Activated T-cell treated with anti-CD3 and anti-CD28 coated beads for 1 hour (primary cell): Measurements from ENCODE around the gene CPTP.
A peak's percentile ranks its signal among the peaks of the same experiment; 100 is the strongest.

ENCODE experiments used
- DNase-seq: peaks from one replicate; pipeline ENCODE4 v3.0.0-alpha.2; 2020; ENCODE audit warnings: low read depth

CPTP gene

GRCh38 chr1:1292442-1292779 is 32.2 kb upstream of the CPTP start:
- no peak for DNase-seq

- no peak for DNase-seq
Measured at GRCh38 chr1:1292851-1293250, 31.8 kb upstream of the CPTP start.

GRCh38 chr1:1293263-1294249 is 31.0 kb upstream of the CPTP start:
- no peak for DNase-seq

GRCh38 chr1:1294250-1294890 is 30.2 kb upstream of the CPTP start:
- DNase-seq, result no peak

GRCh38 chr1:1295154-1295923 is 29.3 kb upstream of the CPTP start:
- DNase-seq, result no peak

- DNase-seq, result no peak
Measured at GRCh38 chr1:1296070-1297061, 28.2 kb upstream of the CPTP start.

GRCh38 chr1:1297802-1298424 is 26.7 kb upstream of the CPTP start:
- no peak for DNase-seq

GRCh38 chr1:1298861-1299685 is 25.5 kb upstream of the CPTP start:
- DNase-seq, result no peak

- no peak for DNase-seq
Measured at GRCh38 chr1:1299686-1300351, 24.8 kb upstream of the CPTP start.

- no peak for DNase-seq
Measured at GRCh38 chr1:1300352-1300739, 24.3 kb upstream of the CPTP start.

- no peak for DNase-seq
Measured at GRCh38 chr1:1302006-1302430, 22.6 kb upstream of the CPTP start.

- DNase-seq, result no peak
Measured at GRCh38 chr1:1302951-1303509, 21.6 kb upstream of the CPTP start.

- DNase-seq, result no peak
Measured at GRCh38 chr1:1303736-1304135, 20.9 kb upstream of the CPTP start.

- DNase-seq, result no peak
Measured at GRCh38 chr1:1304331-1305299, 20.0 kb upstream of the CPTP start.

- DNase-seq, result peak; percentile 67
Measured at GRCh38 chr1:1305300-1306069, 19.1 kb upstream of the CPTP start.

GRCh38 chr1:1306070-1306660 is 18.4 kb upstream of the CPTP start:
- no peak for DNase-seq
